Transverse colon (tissue), 4 donors: ENCODE measurements around the gene KRT81.

Source experiments
- CTCF ChIP-seq, 5 experiments: fragments of 200-600 bp in 3 of 5; fragments of 450-650 bp in 2 of 5; sonication (generic) in 3 of 5; IDR thresholded peaks; 1 replicate in 2 of 5; 2 replicates in 3 of 5; pipeline ENCODE4 v1.5.1; 2016 to 2017; ENCODE audit warnings: antibody characterized with exemption in 5 of 5, inconsistent platforms in 3 of 5, mild to moderate bottlenecking in 2 of 5, moderate library complexity in 1 of 5
- EP300 ChIP-seq: sonication (generic); formaldehyde crosslinking; IDR thresholded peaks from one replicate; pipeline ENCODE4 v1.6.1; 2017; ENCODE audit warnings: antibody characterized with exemption, low read depth
- POLR2AphosphoS5 ChIP-seq, 3 donors: sonication (generic); formaldehyde crosslinking; IDR thresholded peaks; one replicate each; pipeline ENCODE4 v1.6.1; 2016; ENCODE audit warnings: antibody characterized with exemption in 3 of 3

GRCh38 chr12:52336641-52337040, 45.3 kb upstream of the KRT81 start:
- TF ChIP-seq CTCF (IDR thresholded peaks at IDR 0.05) (no peak), POLR2AphosphoS5 (IDR thresholded peaks at IDR 0.05) (no peak), EP300 (no peak)
